ENCODE data around the gene FLCN.

The FLCN gene

DNA sequence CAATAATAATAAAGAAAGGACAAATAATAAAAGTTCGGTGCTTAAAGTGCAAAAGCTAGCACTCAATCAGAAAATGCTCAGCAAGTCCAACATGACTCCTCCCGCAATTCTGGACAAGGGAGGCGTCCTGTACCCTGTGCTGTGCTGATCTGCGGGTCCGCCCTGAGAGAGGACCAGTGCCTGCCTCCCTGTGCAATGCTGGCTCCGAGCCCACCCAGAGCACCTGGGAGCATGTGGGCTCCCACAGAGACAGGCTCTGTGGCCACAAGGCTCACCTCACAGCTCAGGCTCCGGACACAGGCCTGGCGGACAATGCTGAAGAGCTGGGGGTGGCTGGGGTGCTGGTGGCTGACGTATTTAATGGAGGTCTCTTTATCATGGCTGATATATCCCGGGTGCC lies 11.1 kb downstream of the FLCN start:
- Histone ChIP-seq H3K36me3 (ENCODE audit: insufficient read depth, low read length) (peaks cover 22% of the 10 kb centered on the region; the same call in 1 of the 2 replicates), H3K4me1 (ENCODE audit: control insufficient read depth, insufficient read depth, low read length, unreplicated experiment) (no peaks in the 10 kb centered on the region), H3K27ac (ENCODE audit: low read depth, low read length) (no peak overlapping the region), H2AFZ (ENCODE audit: low read length, unreplicated experiment) (no peak overlapping the region), H3K4me3 (ENCODE audit: low read depth, low read length) (no peak overlapping the region), H3K79me2 (ENCODE audit: control insufficient read depth, insufficient read depth, low read length, unreplicated experiment) (peaks cover 14% of the 10 kb centered on the region), H3K27me3 (ENCODE audit: insufficient read depth, low read length) (no peaks in the 10 kb centered on the region)

DNA sequence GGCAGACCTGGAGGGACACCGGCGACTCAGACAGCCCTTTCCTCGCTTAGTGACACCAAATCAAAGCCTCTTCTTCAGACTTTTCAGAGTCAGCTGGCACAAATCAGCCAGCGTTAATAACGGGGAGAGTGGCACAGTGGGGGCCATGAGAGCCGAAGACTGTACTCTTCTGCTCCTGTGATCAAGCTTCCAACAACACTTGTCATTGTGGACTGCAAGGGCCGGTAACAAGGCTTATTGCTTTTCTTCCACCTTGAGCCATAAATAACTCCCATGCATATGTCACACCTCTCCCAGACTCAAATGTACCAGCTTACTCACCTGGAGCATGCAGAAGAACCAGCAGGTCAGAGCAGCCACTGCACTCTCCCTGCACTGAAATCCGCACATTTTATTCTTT lies 12.8 kb downstream of the FLCN start:
- H3K4me3 ChIP-seq (ENCODE audit: low read depth, low read length) = no peak overlapping the region
- H3K27me3 ChIP-seq (ENCODE audit: insufficient read depth, low read length) = no peaks in the 10 kb centered on the region
- peaks cover 21% of the 10 kb centered on the region; the same call in 1 of the 2 replicates for H3K36me3 ChIP-seq (ENCODE audit: insufficient read depth, low read length)

DNA sequence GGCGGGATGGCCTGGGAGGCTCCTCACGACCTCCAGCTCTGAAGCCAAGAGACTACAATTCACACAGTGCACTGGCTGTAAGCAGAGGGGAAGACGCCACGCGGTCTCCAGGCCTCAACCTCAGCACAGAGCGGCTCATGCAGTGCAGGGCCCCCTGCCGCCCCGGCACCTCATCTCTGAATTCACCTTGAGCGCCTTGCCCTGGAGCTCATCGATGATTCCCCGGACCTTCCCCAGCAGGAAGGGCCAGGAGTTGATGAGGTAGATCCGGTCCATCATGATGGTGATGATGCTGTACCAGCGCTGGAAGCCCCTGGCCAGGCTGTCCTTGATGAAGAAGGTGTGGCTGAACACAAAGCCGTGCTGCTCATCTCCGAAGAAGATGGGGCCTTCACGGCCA lies 13.2 kb downstream of the FLCN start:
- Histone ChIP-seq H3K27ac (ENCODE audit: low read depth, low read length) (no peak overlapping the region), H3K27me3 (ENCODE audit: insufficient read depth, low read length) (no peaks in the 10 kb centered on the region), H3K79me2 (ENCODE audit: control insufficient read depth, insufficient read depth, low read length, unreplicated experiment) (peaks cover 2% of the 10 kb centered on the region), H2AFZ (ENCODE audit: low read length, unreplicated experiment) (no peak overlapping the region), H3K36me3 (ENCODE audit: insufficient read depth, low read length) (peaks cover 21% of the 10 kb centered on the region; the same call in 1 of the 2 replicates), H3K4me3 (ENCODE audit: low read depth, low read length) (no peak overlapping the region), H3K4me1 (ENCODE audit: control insufficient read depth, insufficient read depth, low read length, unreplicated experiment) (no peaks in the 10 kb centered on the region)

More for the DNA sequence above, 12.8 kb downstream of the FLCN start:
- no peak overlapping the region for H3K27ac ChIP-seq (ENCODE audit: low read depth, low read length)
- H2AFZ ChIP-seq (ENCODE audit: low read length, unreplicated experiment) = no peak overlapping the region
- H3K4me1 ChIP-seq (ENCODE audit: control insufficient read depth, insufficient read depth, low read length, unreplicated experiment) = no peaks in the 10 kb centered on the region
- peaks cover 6% of the 10 kb centered on the region for H3K79me2 ChIP-seq (ENCODE audit: control insufficient read depth, insufficient read depth, low read length, unreplicated experiment)

DNA sequence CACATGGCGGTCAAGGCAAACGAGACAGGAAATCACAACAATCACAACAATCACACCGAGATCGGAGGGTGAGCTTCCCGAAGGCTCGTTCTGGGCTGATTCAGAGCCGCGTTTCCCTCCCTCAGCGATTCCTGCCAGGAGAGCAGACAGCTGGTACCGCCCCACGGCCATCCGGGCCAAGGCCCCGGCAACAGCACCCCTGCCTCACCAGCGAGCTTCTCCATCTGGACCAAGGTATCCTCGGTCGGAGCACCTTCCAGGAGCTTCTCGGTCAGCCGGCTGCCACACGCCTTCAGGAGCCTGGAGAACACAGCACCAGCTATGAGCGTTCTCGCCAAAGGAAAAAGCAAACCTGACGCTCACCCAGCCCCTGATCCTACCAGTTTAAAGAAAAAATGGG lies 15.6 kb downstream of the FLCN start:
- Histone ChIP-seq H3K4me3 (ENCODE audit: low read depth, low read length) (no peak overlapping the region), H2AFZ (ENCODE audit: low read length, unreplicated experiment) (no peak overlapping the region), H3K27ac (ENCODE audit: low read depth, low read length) (no peak overlapping the region), H3K4me1 (ENCODE audit: control insufficient read depth, insufficient read depth, low read length, unreplicated experiment) (no peaks in the 10 kb centered on the region), H3K36me3 (ENCODE audit: insufficient read depth, low read length) (peaks cover 36% of the 10 kb centered on the region; the same call in 1 of the 2 replicates), H3K79me2 (ENCODE audit: control insufficient read depth, insufficient read depth, low read length, unreplicated experiment) (peaks cover 2% of the 10 kb centered on the region), H3K27me3 (ENCODE audit: insufficient read depth, low read length) (no peaks in the 10 kb centered on the region)

DNA sequence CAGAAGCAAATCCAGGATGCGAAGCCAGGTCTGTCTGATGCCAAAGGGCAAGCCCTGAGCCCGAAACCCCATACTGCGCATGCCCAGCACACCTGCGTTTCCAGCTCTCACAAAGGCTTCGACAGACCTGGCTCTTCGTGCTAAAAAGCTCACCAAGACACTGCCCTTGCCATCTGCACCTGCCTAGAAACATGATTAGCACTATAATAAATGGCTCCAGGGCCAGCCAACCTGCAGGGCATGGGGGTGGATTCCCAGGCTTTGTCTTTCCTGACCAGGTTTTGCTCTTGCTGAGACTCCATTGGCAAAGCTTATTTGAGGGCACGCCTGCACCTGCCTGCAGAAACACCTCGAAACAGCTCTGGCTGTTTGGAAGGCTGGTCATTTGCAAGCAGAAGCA lies 16.4 kb downstream of the FLCN start:
- peaks cover 36% of the 10 kb centered on the region; the same call in 1 of the 2 replicates for H3K36me3 ChIP-seq (ENCODE audit: insufficient read depth, low read length)
- H3K79me2 ChIP-seq (ENCODE audit: control insufficient read depth, insufficient read depth, low read length, unreplicated experiment) = peaks cover 2% of the 10 kb centered on the region
- H3K27ac ChIP-seq (ENCODE audit: low read depth, low read length) = no peak overlapping the region
- H3K4me3 ChIP-seq (ENCODE audit: low read depth, low read length) = no peak overlapping the region
- H2AFZ ChIP-seq (ENCODE audit: low read length, unreplicated experiment) = no peak overlapping the region
- no peaks in the 10 kb centered on the region for H3K27me3 ChIP-seq (ENCODE audit: insufficient read depth, low read length)
- no peaks in the 10 kb centered on the region for H3K4me1 ChIP-seq (ENCODE audit: control insufficient read depth, insufficient read depth, low read length, unreplicated experiment)

DNA sequence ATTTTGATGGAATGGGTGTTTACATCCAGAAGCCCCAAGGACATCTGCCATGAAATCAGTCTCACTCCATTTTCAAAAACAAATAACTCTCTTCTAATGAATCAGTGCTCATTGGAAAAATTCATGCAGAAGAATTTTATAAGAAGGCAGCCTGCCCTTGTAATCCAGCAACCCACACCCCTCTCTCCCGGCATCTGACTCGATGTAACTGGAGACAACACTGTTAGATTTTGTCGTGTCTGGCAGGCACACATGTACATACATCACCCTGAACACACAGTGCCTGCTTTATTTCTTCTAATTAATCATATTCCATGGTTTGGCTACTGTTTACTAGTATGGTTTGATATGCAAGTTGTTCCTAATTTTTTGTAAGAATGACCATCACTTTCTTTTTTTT lies 19.0 kb downstream of the FLCN start:
- no peaks in the 10 kb centered on the region for H3K4me1 ChIP-seq (ENCODE audit: control insufficient read depth, insufficient read depth, low read length, unreplicated experiment)
- no peaks in the 10 kb centered on the region for H3K27me3 ChIP-seq (ENCODE audit: insufficient read depth, low read length)
- no peak overlapping the region for H2AFZ ChIP-seq (ENCODE audit: low read length, unreplicated experiment)
- H3K27ac ChIP-seq (ENCODE audit: low read depth, low read length) = no peak overlapping the region
- peaks cover 27% of the 10 kb centered on the region; the same call in 1 of the 2 replicates for H3K36me3 ChIP-seq (ENCODE audit: insufficient read depth, low read length)
- no peak overlapping the region for H3K4me3 ChIP-seq (ENCODE audit: low read depth, low read length)
- peaks cover 2% of the 10 kb centered on the region for H3K79me2 ChIP-seq (ENCODE audit: control insufficient read depth, insufficient read depth, low read length, unreplicated experiment)

DNA sequence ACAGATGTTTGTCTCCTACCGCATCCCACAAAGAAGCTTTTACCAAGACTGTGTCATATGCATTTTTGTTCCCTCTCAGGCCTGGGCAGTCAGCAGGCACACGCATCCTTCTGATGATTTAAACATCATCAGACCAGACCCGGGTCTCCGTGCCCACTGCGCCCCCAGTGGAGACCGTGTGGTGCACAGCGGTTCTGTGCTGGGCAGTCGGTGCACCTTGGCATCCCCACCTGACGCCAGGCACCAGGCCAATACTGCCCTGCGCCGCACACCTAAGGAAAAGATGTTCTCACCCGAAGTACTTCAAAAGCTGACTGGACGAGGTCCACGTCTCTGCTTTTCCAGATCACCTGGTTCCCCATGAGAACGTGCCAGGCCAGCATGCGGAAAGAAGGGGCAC lies 20.2 kb downstream of the FLCN start:
- Histone ChIP-seq H3K4me1 (ENCODE audit: control insufficient read depth, insufficient read depth, low read length, unreplicated experiment) (no peaks in the 10 kb centered on the region), H3K4me3 (ENCODE audit: low read depth, low read length) (no peak overlapping the region), H2AFZ (ENCODE audit: low read length, unreplicated experiment) (no peak overlapping the region), H3K36me3 (ENCODE audit: insufficient read depth, low read length) (peaks cover 19% of the 10 kb centered on the region; the same call in 1 of the 2 replicates), H3K27ac (ENCODE audit: low read depth, low read length) (no peak overlapping the region), H3K27me3 (ENCODE audit: insufficient read depth, low read length) (no peaks in the 10 kb centered on the region), H3K79me2 (ENCODE audit: control insufficient read depth, insufficient read depth, low read length, unreplicated experiment) (peaks cover 2% of the 10 kb centered on the region)

DNA sequence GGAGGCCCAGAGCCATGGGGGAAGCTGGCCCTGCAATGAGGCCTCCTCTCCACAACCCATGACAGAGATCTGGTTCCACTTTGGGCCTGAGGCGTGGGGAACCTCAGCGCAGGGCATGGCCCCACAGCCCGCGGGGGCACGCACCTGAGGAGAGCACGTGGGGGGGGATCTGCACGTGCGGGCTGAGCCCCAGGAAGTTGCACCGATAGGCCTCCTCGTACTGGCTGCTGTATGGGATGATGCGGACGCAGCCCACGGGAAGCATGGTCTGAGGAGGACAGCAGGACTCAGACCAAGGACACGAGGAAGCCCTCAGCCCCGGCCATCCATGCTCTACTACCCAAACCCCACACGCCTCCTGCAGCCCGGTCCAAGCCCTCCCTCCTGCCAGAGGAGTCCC lies 20.7 kb downstream of the FLCN start:
- Histone ChIP-seq H3K4me1 (ENCODE audit: control insufficient read depth, insufficient read depth, low read length, unreplicated experiment) (no peaks in the 10 kb centered on the region), H2AFZ (ENCODE audit: low read length, unreplicated experiment) (no peak overlapping the region), H3K79me2 (ENCODE audit: control insufficient read depth, insufficient read depth, low read length, unreplicated experiment) (no peaks in the 10 kb centered on the region), H3K4me3 (ENCODE audit: low read depth, low read length) (no peak overlapping the region), H3K27me3 (ENCODE audit: insufficient read depth, low read length) (no peaks in the 10 kb centered on the region), H3K27ac (ENCODE audit: low read depth, low read length) (no peak overlapping the region), H3K36me3 (ENCODE audit: insufficient read depth, low read length) (peaks cover 17% of the 10 kb centered on the region; the same call in 1 of the 2 replicates)

DNA sequence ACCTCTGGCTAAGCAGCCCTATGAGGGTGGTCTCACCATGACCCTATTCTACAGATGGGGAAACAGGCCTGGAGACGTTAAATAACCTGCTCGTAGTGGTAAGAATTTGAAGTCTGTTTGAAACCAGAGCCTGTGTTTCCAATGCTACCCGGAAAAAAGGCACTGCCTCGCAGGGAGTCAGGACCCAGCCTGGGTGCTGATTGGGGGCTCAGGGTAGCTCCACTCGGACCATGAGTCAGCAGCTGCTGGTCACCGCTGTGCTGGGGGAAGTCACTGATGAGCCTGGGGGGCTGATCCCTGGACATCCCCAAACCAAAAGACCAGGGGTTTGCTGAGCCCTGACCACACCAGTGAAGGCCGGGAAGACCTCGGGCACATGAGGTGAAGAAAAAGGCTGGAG lies 21.4 kb downstream of the FLCN start:
- no peaks in the 10 kb centered on the region for H3K4me1 ChIP-seq (ENCODE audit: control insufficient read depth, insufficient read depth, low read length, unreplicated experiment)
- no peaks in the 10 kb centered on the region for H3K79me2 ChIP-seq (ENCODE audit: control insufficient read depth, insufficient read depth, low read length, unreplicated experiment)
- peaks cover 17% of the 10 kb centered on the region; the same call in 1 of the 2 replicates for H3K36me3 ChIP-seq (ENCODE audit: insufficient read depth, low read length)
- H3K27ac ChIP-seq (ENCODE audit: low read depth, low read length) = no peak overlapping the region
- H3K27me3 ChIP-seq (ENCODE audit: insufficient read depth, low read length) = no peaks in the 10 kb centered on the region
- no peak overlapping the region for H2AFZ ChIP-seq (ENCODE audit: low read length, unreplicated experiment)
- H3K4me3 ChIP-seq (ENCODE audit: low read depth, low read length) = no peak overlapping the region

DNA sequence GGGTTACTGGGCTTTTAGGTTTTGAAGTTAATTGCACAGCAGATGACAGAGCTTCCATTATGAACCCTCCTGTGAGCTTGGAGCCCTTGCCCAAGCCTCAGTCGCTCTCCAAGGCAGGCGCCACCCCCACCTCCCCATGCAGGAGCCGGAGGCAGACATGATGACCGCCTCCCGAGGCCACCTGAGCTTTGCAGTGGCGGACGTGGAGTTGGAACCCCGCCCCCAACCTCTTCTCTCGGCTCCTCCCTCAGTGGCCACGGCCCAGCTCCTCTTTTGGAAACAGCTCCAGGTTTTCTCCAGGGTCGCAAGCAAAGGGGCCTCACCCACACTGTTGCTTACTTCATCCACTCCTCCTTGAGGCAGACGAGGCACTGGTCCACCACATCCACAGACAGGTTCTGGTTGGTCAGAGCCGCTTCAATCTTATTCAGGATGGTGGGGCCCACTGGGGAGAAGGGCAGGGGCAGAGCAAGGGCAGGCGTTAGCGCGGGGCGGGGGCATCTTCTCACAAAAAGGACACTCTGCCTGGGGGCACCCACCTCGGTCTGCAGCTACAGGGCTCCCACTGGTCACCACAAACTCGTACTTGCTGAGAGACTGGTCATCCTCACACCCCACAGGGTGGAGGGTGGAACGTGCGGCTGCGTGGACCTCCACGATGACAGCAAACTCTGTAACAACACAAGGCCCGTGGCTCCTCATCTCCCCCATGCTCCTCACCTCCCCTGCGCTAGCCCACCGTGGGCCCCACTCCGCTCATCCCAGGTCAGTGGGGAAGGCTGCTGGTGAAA lies 22.1 kb downstream of the FLCN start:
- Histone ChIP-seq H3K4me1 (ENCODE audit: control insufficient read depth, insufficient read depth, low read length, unreplicated experiment) (no peaks in the 10 kb centered on the region), H3K27ac (ENCODE audit: low read depth, low read length) (no peak overlapping the region), H2AFZ (ENCODE audit: low read length, unreplicated experiment) (no peak overlapping the region), H3K4me3 (ENCODE audit: low read depth, low read length) (no peak overlapping the region), H3K36me3 (ENCODE audit: insufficient read depth, low read length) (peaks cover 15% of the 10 kb centered on the region; the same call in 1 of the 2 replicates), H3K27me3 (ENCODE audit: insufficient read depth, low read length) (no peaks in the 10 kb centered on the region), H3K79me2 (ENCODE audit: control insufficient read depth, insufficient read depth, low read length, unreplicated experiment) (no peaks in the 10 kb centered on the region)

DNA sequence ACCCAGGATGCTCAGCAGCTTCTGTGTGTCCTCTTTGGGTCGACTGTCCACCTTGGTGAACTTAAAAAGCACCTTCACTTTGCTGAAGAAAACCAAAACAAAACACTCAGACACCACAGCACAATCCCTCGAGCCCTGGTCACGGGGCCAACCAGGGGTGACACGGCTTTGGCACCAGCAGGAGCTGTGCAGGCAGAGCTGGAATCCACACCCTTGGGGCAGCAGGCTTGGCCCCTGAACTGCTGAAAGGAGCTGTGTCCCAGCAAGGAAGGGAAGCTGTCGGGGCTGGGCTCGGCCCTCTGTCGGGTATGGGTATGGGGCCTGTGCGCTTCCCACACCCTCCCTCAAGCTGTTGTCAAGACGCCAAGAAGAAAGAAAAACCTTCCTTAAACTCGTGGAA lies 23.2 kb downstream of the FLCN start:
- H3K4me1 ChIP-seq (ENCODE audit: control insufficient read depth, insufficient read depth, low read length, unreplicated experiment) = no peaks in the 10 kb centered on the region
- H2AFZ ChIP-seq (ENCODE audit: low read length, unreplicated experiment) = no peak overlapping the region
- H3K36me3 ChIP-seq (ENCODE audit: insufficient read depth, low read length) = peaks cover 15% of the 10 kb centered on the region; the same call in 1 of the 2 replicates
- H3K27me3 ChIP-seq (ENCODE audit: insufficient read depth, low read length) = no peaks in the 10 kb centered on the region
- H3K79me2 ChIP-seq (ENCODE audit: control insufficient read depth, insufficient read depth, low read length, unreplicated experiment) = no peaks in the 10 kb centered on the region
- no peak overlapping the region for H3K27ac ChIP-seq (ENCODE audit: low read depth, low read length)
- no peak overlapping the region for H3K4me3 ChIP-seq (ENCODE audit: low read depth, low read length)

Data from ACC112 (cell line).